ENCODE results near the gene F12.
A peak's percentile ranks its signal among the peaks of the same experiment; 100 is the strongest.

The F12 gene

DNA sequence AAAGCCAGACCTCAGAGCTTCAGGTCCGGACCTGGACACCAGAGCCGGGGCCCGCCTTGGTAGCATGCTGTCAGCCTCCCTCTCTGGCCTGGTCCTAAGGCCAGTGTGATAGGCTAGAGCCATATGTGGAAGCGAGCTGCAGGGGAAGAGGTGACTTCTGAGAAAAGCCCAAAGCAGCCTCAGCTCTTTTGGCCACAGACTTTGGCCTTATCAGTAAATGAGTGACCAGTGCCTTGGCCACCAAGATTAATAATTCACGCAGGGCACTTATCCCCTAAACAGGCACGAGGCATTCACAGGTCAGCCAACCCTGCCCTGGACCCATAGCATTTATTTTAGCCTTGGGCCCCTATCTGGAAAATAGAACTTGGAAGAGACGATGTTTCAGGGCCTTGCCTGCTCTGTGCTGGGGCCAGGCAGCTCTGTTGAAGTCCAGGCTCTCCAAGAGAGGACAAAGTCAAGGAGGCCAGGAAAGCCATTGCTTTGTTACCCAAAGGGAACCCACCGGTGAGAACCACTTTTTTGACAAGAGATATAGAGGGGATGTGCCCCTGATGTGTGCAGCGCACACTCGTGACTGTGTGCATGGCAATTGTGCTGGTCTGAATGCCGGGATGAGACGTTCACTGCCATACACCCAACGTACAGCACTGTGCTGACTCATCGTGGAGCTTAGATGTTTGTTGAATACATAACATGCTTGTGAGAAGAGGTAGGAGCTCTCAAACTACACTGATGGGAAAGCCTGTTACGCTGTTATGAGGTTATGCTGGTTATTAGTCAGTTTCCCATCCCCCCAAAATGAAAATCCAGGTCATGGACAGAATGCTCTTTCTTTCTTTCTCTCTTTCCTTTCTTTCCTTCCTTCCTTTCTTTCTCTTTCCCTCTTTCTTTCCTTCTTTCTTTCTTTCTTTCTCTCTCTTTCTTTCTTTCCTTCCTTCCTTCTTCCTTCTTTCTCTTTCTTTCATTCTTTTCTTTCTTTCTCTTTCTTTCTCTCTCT, 30.2 kb downstream of the F12 start (continued):
- TF ChIP-seq, protein P1, sequence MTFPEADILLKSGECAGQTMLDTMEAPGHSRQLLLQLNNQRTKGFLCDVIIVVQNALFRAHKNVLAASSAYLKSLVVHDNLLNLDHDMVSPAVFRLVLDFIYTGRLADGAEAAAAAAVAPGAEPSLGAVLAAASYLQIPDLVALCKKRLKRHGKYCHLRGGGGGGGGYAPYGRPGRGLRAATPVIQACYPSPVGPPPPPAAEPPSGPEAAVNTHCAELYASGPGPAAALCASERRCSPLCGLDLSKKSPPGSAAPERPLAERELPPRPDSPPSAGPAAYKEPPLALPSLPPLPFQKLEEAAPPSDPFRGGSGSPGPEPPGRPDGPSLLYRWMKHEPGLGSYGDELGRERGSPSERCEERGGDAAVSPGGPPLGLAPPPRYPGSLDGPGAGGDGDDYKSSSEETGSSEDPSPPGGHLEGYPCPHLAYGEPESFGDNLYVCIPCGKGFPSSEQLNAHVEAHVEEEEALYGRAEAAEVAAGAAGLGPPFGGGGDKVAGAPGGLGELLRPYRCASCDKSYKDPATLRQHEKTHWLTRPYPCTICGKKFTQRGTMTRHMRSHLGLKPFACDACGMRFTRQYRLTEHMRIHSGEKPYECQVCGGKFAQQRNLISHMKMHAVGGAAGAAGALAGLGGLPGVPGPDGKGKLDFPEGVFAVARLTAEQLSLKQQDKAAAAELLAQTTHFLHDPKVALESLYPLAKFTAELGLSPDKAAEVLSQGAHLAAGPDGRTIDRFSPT (tag by site-specific recombination; IDR thresholded peaks at IDR 0.05) = no peak
- no peak for TF ChIP-seq ZBTB48 (tag by site-specific recombination; IDR thresholded peaks at IDR 0.05)
- TF ChIP-seq MYNN (tag by site-specific recombination; IDR thresholded peaks at IDR 0.05; ENCODE audit: borderline replicate concordance) = no peak
- no peak for TF ChIP-seq KLF10 (tag by site-specific recombination; IDR thresholded peaks at IDR 0.05)
- TF ChIP-seq ZFP69B (tag by site-specific recombination; IDR thresholded peaks at IDR 0.05) = no peak
- no peak for TF ChIP-seq HOXD13 (CRISPR knock-in tag; IDR thresholded peaks at IDR 0.05; ENCODE audit: borderline replicate concordance)
- no peak for TF ChIP-seq ZNF114 (tag by site-specific recombination; IDR thresholded peaks at IDR 0.05)
- TF ChIP-seq ZNF544 (tag by site-specific recombination; IDR thresholded peaks at IDR 0.05) = no peak
- TF ChIP-seq ZNF521 (tag by site-specific recombination; IDR thresholded peaks at IDR 0.05) = no peak
- TF ChIP-seq, protein P2, sequence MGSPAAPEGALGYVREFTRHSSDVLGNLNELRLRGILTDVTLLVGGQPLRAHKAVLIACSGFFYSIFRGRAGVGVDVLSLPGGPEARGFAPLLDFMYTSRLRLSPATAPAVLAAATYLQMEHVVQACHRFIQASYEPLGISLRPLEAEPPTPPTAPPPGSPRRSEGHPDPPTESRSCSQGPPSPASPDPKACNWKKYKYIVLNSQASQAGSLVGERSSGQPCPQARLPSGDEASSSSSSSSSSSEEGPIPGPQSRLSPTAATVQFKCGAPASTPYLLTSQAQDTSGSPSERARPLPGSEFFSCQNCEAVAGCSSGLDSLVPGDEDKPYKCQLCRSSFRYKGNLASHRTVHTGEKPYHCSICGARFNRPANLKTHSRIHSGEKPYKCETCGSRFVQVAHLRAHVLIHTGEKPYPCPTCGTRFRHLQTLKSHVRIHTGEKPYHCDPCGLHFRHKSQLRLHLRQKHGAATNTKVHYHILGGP (tag by site-specific recombination; IDR thresholded peaks at IDR 0.05) = no peak
- TF ChIP-seq, protein P3, sequence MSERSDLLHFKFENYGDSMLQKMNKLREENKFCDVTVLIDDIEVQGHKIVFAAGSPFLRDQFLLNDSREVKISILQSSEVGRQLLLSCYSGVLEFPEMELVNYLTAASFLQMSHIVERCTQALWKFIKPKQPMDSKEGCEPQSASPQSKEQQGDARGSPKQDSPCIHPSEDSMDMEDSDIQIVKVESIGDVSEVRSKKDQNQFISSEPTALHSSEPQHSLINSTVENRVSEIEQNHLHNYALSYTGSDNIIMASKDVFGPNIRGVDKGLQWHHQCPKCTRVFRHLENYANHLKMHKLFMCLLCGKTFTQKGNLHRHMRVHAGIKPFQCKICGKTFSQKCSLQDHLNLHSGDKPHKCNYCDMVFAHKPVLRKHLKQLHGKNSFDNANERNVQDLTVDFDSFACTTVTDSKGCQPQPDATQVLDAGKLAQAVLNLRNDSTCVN (tag by site-specific recombination; optimal IDR thresholded peaks at IDR 0.05) = no peak
- TF ChIP-seq, protein P4, sequence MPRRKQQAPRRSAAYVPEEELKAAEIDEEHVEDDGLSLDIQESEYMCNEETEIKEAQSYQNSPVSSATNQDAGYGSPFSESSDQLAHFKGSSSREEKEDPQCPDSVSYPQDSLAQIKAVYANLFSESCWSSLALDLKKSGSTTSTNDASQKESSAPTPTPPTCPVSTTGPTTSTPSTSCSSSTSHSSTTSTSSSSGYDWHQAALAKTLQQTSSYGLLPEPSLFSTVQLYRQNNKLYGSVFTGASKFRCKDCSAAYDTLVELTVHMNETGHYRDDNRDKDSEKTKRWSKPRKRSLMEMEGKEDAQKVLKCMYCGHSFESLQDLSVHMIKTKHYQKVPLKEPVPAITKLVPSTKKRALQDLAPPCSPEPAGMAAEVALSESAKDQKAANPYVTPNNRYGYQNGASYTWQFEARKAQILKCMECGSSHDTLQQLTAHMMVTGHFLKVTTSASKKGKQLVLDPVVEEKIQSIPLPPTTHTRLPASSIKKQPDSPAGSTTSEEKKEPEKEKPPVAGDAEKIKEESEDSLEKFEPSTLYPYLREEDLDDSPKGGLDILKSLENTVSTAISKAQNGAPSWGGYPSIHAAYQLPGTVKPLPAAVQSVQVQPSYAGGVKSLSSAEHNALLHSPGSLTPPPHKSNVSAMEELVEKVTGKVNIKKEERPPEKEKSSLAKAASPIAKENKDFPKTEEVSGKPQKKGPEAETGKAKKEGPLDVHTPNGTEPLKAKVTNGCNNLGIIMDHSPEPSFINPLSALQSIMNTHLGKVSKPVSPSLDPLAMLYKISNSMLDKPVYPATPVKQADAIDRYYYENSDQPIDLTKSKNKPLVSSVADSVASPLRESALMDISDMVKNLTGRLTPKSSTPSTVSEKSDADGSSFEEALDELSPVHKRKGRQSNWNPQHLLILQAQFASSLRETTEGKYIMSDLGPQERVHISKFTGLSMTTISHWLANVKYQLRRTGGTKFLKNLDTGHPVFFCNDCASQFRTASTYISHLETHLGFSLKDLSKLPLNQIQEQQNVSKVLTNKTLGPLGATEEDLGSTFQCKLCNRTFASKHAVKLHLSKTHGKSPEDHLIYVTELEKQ (tag by site-specific recombination; IDR thresholded peaks at IDR 0.05; ENCODE audit: borderline replicate concordance) = no peak
- no peak for TF ChIP-seq ZNF701 (tag by site-specific recombination; IDR thresholded peaks at IDR 0.05)
- TF ChIP-seq ZNF596 (tag by site-specific recombination; IDR thresholded peaks at IDR 0.05) = no peak
- TF ChIP-seq ZNF514 (tag by site-specific recombination; IDR thresholded peaks at IDR 0.05) = no peak
- TF ChIP-seq, protein P5, sequence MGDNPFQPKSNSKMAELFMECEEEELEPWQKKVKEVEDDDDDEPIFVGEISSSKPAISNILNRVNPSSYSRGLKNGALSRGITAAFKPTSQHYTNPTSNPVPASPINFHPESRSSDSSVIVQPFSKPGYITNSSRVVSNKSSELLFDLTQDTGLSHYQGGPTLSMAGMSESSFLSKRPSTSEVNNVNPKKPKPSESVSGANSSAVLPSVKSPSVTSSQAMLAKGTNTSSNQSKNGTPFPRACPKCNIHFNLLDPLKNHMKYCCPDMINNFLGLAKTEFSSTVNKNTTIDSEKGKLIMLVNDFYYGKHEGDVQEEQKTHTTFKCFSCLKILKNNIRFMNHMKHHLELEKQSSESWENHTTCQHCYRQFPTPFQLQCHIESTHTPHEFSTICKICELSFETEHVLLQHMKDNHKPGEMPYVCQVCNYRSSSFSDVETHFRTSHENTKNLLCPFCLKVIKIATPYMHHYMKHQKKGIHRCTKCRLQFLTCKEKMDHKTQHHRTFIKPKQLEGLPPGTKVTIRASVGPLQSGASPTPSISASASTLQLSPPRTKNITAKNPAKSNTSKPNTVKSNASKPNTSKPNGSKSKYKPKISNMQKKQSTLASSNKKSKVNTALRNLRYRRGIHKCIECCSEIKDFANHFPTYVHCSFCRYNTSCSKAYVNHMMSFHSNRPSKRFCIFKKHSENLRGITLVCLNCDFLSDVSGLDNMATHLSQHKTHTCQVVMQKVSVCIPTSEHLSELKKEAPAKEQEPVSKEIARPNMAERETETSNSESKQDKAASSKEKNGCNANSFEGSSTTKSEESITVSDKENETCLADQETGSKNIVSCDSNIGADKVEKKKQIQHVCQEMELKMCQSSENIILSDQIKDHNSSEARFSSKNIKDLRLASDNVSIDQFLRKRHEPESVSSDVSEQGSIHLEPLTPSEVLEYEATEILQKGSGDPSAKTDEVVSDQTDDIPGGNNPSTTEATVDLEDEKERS (tag by site-specific recombination; IDR thresholded peaks at IDR 0.05) = no peak
- TF ChIP-seq, protein P6, sequence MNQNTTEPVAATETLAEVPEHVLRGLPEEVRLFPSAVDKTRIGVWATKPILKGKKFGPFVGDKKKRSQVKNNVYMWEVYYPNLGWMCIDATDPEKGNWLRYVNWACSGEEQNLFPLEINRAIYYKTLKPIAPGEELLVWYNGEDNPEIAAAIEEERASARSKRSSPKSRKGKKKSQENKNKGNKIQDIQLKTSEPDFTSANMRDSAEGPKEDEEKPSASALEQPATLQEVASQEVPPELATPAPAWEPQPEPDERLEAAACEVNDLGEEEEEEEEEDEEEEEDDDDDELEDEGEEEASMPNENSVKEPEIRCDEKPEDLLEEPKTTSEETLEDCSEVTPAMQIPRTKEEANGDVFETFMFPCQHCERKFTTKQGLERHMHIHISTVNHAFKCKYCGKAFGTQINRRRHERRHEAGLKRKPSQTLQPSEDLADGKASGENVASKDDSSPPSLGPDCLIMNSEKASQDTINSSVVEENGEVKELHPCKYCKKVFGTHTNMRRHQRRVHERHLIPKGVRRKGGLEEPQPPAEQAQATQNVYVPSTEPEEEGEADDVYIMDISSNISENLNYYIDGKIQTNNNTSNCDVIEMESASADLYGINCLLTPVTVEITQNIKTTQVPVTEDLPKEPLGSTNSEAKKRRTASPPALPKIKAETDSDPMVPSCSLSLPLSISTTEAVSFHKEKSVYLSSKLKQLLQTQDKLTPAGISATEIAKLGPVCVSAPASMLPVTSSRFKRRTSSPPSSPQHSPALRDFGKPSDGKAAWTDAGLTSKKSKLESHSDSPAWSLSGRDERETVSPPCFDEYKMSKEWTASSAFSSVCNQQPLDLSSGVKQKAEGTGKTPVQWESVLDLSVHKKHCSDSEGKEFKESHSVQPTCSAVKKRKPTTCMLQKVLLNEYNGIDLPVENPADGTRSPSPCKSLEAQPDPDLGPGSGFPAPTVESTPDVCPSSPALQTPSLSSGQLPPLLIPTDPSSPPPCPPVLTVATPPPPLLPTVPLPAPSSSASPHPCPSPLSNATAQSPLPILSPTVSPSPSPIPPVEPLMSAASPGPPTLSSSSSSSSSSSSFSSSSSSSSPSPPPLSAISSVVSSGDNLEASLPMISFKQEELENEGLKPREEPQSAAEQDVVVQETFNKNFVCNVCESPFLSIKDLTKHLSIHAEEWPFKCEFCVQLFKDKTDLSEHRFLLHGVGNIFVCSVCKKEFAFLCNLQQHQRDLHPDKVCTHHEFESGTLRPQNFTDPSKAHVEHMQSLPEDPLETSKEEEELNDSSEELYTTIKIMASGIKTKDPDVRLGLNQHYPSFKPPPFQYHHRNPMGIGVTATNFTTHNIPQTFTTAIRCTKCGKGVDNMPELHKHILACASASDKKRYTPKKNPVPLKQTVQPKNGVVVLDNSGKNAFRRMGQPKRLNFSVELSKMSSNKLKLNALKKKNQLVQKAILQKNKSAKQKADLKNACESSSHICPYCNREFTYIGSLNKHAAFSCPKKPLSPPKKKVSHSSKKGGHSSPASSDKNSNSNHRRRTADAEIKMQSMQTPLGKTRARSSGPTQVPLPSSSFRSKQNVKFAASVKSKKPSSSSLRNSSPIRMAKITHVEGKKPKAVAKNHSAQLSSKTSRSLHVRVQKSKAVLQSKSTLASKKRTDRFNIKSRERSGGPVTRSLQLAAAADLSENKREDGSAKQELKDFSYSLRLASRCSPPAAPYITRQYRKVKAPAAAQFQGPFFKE (tag by site-specific recombination; IDR thresholded peaks at IDR 0.05; ENCODE audit: borderline replicate concordance) = no peak
- no peak for TF ChIP-seq ZNF274 (IDR thresholded peaks at IDR 0.05; ENCODE audit: low read length)
- no peak for TF ChIP-seq ZNF274 (tag by site-specific recombination; IDR thresholded peaks at IDR 0.05; ENCODE audit: borderline replicate concordance)
- peak; percentile 28; the same call in 1 of the 2 replicates for TF ChIP-seq RBAK (tag by site-specific recombination; IDR thresholded peaks at IDR 0.05)
- TF ChIP-seq YY2 (tag by site-specific recombination; IDR thresholded peaks at IDR 0.05) = 0 out of 2 replicates have a peak, but pooled peaks have one; percentile 12

Data from HEK293 (cell line).